ENCODE data around the gene TSR1.

- TF ChIP-seq CTCF (conservative IDR thresholded peaks at IDR 0.05 in 1 of 2, IDR thresholded peaks at IDR 0.05 in 1 of 2; ENCODE audit: low read depth in 1 of 2, low read length in 2 of 2) (no peak), EZH2 (IDR thresholded peaks at IDR 0.05; ENCODE audit: low read length, missing control alignments) (no peak)
Observed at GRCh38 chr17:2363851-2364762, 27.9 kb upstream of the TSR1 start.
